Activated CD8-positive, alpha-beta memory T cell treated with anti-CD3 and anti-CD28 coated beads for 24 hours (primary cell): ENCODE measurements around the gene IFT88.

ENCODE experiments used
- DNase-seq: peaks from one replicate; pipeline ENCODE4 v3.0.0-alpha.2; 2020

Gene IFT88

GRCh38 chr13:20566898-20567874, at the start of gene IFT88:
Gene IFT88 (plus strand): TSS chr13:20567157. CDS start chr13:20574386, 7,229 bp downstream.
- DNase-seq: peak; percentile 92

- no peak for DNase-seq
Measured at GRCh38 chr13:20518660-20519100, 48.3 kb upstream of the IFT88 start.

GRCh38 chr13:20519875-20520274, 47.1 kb upstream of the IFT88 start:
- DNase-seq: no peak

- no peak for DNase-seq
Measured at GRCh38 chr13:20521364-20522115, 45.4 kb upstream of the IFT88 start.

GRCh38 chr13:20525144-20525600, 41.8 kb upstream of the IFT88 start:
- DNase-seq: no peak

- DNase-seq: peak; percentile 90
Measured at GRCh38 chr13:20525601-20526544, 41.1 kb upstream of the IFT88 start, which contains the start of gene CRYL1. Gene CRYL1 (minus strand): TSS chr13:20525857. CDS start chr13:20525794, 63 bp downstream.

GRCh38 chr13:20526664-20527063, 40.3 kb upstream of the IFT88 start:
- no peak for DNase-seq

- DNase-seq: no peak
Measured at GRCh38 chr13:20528452-20528851, 38.5 kb upstream of the IFT88 start.

- DNase-seq: no peak
Measured at GRCh38 chr13:20534038-20534608, 32.8 kb upstream of the IFT88 start.

- DNase-seq: no peak
Measured at GRCh38 chr13:20536992-20537391, 30.0 kb upstream of the IFT88 start.

GRCh38 chr13:20544201-20544923, 22.6 kb upstream of the IFT88 start:
- no peak for DNase-seq

- no peak for DNase-seq
Measured at GRCh38 chr13:20546556-20546955, 20.4 kb upstream of the IFT88 start.

- DNase-seq: no peak
Measured at GRCh38 chr13:20547479-20547908, 19.5 kb upstream of the IFT88 start.

GRCh38 chr13:20550799-20551198, 16.2 kb upstream of the IFT88 start:
- DNase-seq: no peak

GRCh38 chr13:20553311-20553710, 13.6 kb upstream of the IFT88 start:
- DNase-seq: no peak

GRCh38 chr13:20558982-20559381, 8.0 kb upstream of the IFT88 start:
- DNase-seq: no peak

- DNase-seq: no peak
Measured at GRCh38 chr13:20559659-20560356, 7.1 kb upstream of the IFT88 start.

GRCh38 chr13:20561741-20562140, 5.2 kb upstream of the IFT88 start:
- DNase-seq: no peak

- DNase-seq: no peak
Measured at GRCh38 chr13:20565115-20565736, 1.7 kb upstream of the IFT88 start.

GRCh38 chr13:20566468-20566897, 474 bp upstream of the IFT88 start:
- DNase-seq: no peak
